Measurements from ENCODE around the gene UBIAD1. TPM values are rescaled to one million over a fixed set of nuclear protein-coding genes. Genes with fewer than 3 reads are reported as not detected.

Gene UBIAD1
- total and polyA plus RNA-seq, 10 of the 15 experiments (the other 5 are each of a cell fraction or from before 2014, with no cell fraction given), result 4.5 to 23.8 (median 16.0) TPM

- H3K4me2 ChIP-seq (ENCODE audit: control insufficient read depth, insufficient read depth), result peak overlapping the region; percentile 58
- DNase-seq (ENCODE audit: low read depth, low spot score), result no peak
- intact Hi-C loops (cut with micrococcal nuclease; ENCODE audit: unreplicated experiment) (no loop called here), in situ Hi-C loops (cut with MboI) (no loop called here)
- no peak for FAIRE-seq
- ChIA-PET CTCF (interaction anchor here (2.1 kb wide), 1 partner anchor 31 kb away, joined by 5 read pairs; no protein-coding TSS in a partner anchor), POLR2A (interaction anchor here (0.9 to 3.0 kb wide), 2 partner anchors 8 to 10 kb away, joined by 3 to 20 read pairs; partner anchors contain the start of gene MTOR), SMC1A (ENCODE audit: uncharacterized antibody, unreplicated experiment) (no interaction called here), RAD21 (ENCODE audit: unreplicated experiment) (interaction anchor here (1.8 kb wide), 1 partner anchor 10 kb away, joined by 7 read pairs; the partner anchor contains the start of gene MTOR)
- H3K9me3 ChIP-seq (replicated peaks; ENCODE audit: control insufficient read depth, insufficient read depth, low read length), result no peaks in the 10 kb centered on the region
- H3K27me3 ChIP-seq (replicated peaks in 1 of 2; ENCODE audit: control insufficient read depth in 2 of 2, insufficient read depth in 2 of 2, low read length in 1 of 2), result no peaks in the 10 kb centered on the region
- no TSS peak for BruUV-seq (replicated peaks)
- peak; percentile 7 for ATAC-seq
- H3K36me3 ChIP-seq (ENCODE audit: control insufficient read depth in 2 of 2, insufficient read depth in 2 of 2, low read length in 1 of 2), result no peaks in the 10 kb centered on the region
- 34% methylated on average over 9 of the region's 9 CpGs for WGBS (ENCODE audit: insufficient coverage, insufficient replicate concordance, low lambda C conversion rate, missing lambda C conversion rate)
- H4K20me1 ChIP-seq (ENCODE audit: control insufficient read depth, insufficient read depth), result no peaks in the 10 kb centered on the region
- TF ChIP-seq SMARCA5 (IDR thresholded peaks at IDR 0.05) (0 out of 2 replicates have a peak, but pooled peaks have one; percentile 19), LARP7 (IDR thresholded peaks at IDR 0.05) (0 out of 2 replicates have a peak, but pooled peaks have one; percentile 29), RAD21 (IDR thresholded peaks at IDR 0.05; ENCODE audit: insufficient read depth, low read depth, low read length) (no peak)
- H3K79me2 ChIP-seq (ENCODE audit: control insufficient read depth, insufficient read depth, low read length), result peaks cover 37% of the 10 kb centered on the region
- H3K4me1 ChIP-seq (ENCODE audit: control insufficient read depth, insufficient read depth, low read length), result no peaks in the 10 kb centered on the region
- H3K9ac ChIP-seq (ENCODE audit: control insufficient read depth, insufficient read depth, low read length), result no peak overlapping the region
- H3K4me3 ChIP-seq, result peak overlapping the region; percentile 50; the same call in 1 of the 2 replicates
- H3K27ac ChIP-seq (ENCODE audit: control insufficient read depth, insufficient read depth), result no peak overlapping the region
- H2AFZ ChIP-seq (ENCODE audit: control insufficient read depth, low read depth, low read length), result peak overlapping the region; percentile 81
Measured at GRCh38 chr1:11272544-11272831, 510 bp upstream of the UBIAD1 start.

DNA sequence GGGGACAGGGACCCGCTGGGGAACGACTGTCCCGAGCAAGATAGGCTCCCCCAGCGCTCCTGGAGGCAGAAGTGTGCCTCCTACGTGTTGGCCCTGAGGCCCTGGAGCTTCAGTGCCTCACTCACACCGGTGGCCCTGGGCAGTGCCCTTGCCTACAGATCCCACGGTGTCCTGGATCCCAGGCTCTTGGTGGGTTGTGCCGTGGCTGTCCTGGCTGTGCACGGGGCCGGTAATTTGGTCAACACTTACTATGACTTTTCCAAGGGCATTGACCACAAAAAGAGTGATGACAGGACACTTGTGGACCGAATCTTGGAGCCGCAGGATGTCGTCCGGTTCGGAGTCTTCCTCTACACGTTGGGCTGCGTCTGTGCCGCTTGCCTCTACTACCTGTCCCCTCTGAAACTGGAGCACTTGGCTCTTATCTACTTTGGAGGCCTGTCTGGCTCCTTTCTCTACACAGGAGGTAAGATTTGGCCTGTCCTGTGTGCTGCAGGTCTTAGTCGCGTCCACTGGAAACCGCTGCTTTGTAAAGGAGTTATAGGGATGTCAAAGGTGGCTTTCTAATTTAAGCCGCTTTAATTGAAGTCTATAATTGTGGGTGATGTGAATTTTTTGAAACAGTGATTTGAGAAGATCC, 717 bp downstream of the UBIAD1 start:
- peak; percentile 73 for ATAC-seq
- intact Hi-C loops (cut with micrococcal nuclease; ENCODE audit: unreplicated experiment) (no loop called here), in situ Hi-C loops (cut with MboI) (no loop called here)
- no peaks in the 10 kb centered on the region for H3K4me1 ChIP-seq (ENCODE audit: control insufficient read depth, insufficient read depth, low read length)
- no peaks in the 10 kb centered on the region for H4K20me1 ChIP-seq (ENCODE audit: control insufficient read depth, insufficient read depth)
- peak overlapping the region; percentile 86 for H3K9ac ChIP-seq (ENCODE audit: control insufficient read depth, insufficient read depth, low read length)
- FAIRE-seq, result no peak
- no peaks in the 10 kb centered on the region for H3K27me3 ChIP-seq (replicated peaks in 1 of 2; ENCODE audit: control insufficient read depth in 2 of 2, insufficient read depth in 2 of 2, low read length in 1 of 2)
- peak overlapping the region; percentile 93 for H2AFZ ChIP-seq (ENCODE audit: control insufficient read depth, low read depth, low read length)
- ChIA-PET CTCF (interaction anchor here (1.4 kb wide), 1 partner anchor 372 kb away, joined by 4 read pairs; no protein-coding TSS in a partner anchor), SMC1A (ENCODE audit: uncharacterized antibody, unreplicated experiment) (no interaction called here), POLR2A (interaction anchor here (0.6 to 3.0 kb wide), 4 partner anchors 12 to 792 kb away, joined by 3 to 20 read pairs (median 4); partner anchors contain the start of genes MTOR and TARDBP), RAD21 (ENCODE audit: unreplicated experiment) (interaction anchor here (1.8 kb wide), 1 partner anchor 11 kb away, joined by 7 read pairs; the partner anchor contains the start of gene MTOR)
- TSS peak; percentile 77 for BruUV-seq (replicated peaks)
- DNase-seq (ENCODE audit: low read depth, low spot score), result no peak
- peak overlapping the region; percentile 96 for H3K4me2 ChIP-seq (ENCODE audit: control insufficient read depth, insufficient read depth)
- WGBS (ENCODE audit: insufficient coverage, insufficient replicate concordance, low lambda C conversion rate, missing lambda C conversion rate), result under 1% methylated on average over 22 of the region's 22 CpGs
- no peaks in the 10 kb centered on the region for H3K36me3 ChIP-seq (ENCODE audit: control insufficient read depth in 2 of 2, insufficient read depth in 2 of 2, low read length in 1 of 2)
- peak overlapping the region; percentile 93 for H3K27ac ChIP-seq (ENCODE audit: control insufficient read depth, insufficient read depth)
- H3K9me3 ChIP-seq (replicated peaks; ENCODE audit: control insufficient read depth, insufficient read depth, low read length), result no peaks in the 10 kb centered on the region
- peak overlapping the region; percentile 87 for H3K4me3 ChIP-seq
- H3K79me2 ChIP-seq (ENCODE audit: control insufficient read depth, insufficient read depth, low read length), result peaks cover 41% of the 10 kb centered on the region
- TF ChIP-seq EZH2 (IDR thresholded peaks at IDR 0.05; ENCODE audit: borderline replicate concordance, control insufficient read depth, low read depth, low read length) (no peak), LARP7 (IDR thresholded peaks at IDR 0.05) (no peak), POLR2AphosphoS2 (IDR thresholded peaks at IDR 0.05; ENCODE audit: low read depth, low read length) (no peak), SP1 (IDR thresholded peaks at IDR 0.05; ENCODE audit: low read depth, low read length) (no peak), POLR2AphosphoS5 (IDR thresholded peaks at IDR 0.05; ENCODE audit: low read length) (0 out of 2 replicates have a peak, but pooled peaks have one; percentile 7), RUNX3 (IDR thresholded peaks at IDR 0.05; ENCODE audit: low read length) (0 out of 2 replicates have a peak, but pooled peaks have one; percentile 3), ZBTB40 (IDR thresholded peaks at IDR 0.05; ENCODE audit: borderline replicate concordance) (no peak), MTA3 (IDR thresholded peaks at IDR 0.05; ENCODE audit: borderline replicate concordance, low read length) (no peak), FOXK2 (IDR thresholded peaks at IDR 0.05) (0 out of 2 replicates have a peak, but pooled peaks have one; percentile 3), ASH2L (IDR thresholded peaks at IDR 0.05; ENCODE audit: borderline replicate concordance, low read depth) (0 out of 2 replicates have a peak, but pooled peaks have one; percentile 48), CREM (IDR thresholded peaks at IDR 0.05; ENCODE audit: low read depth) (0 out of 2 replicates have a peak, but pooled peaks have one; percentile 2), ESRRA (IDR thresholded peaks at IDR 0.05; ENCODE audit: low read length) (no peak)

All from GM12878 (cell line).